ENCODE measurements around the gene TASOR.

GRCh38 chr3:56645407-56645806 lies 37.7 kb downstream of the TASOR start:
- TF ChIP-seq CTCF (IDR thresholded peaks at IDR 0.05; ENCODE audit: low read depth, low read length, poor library complexity, severe bottlenecking) (no peak), EZH2phosphoT487 (IDR thresholded peaks at IDR 0.05; ENCODE audit: borderline replicate concordance, low read length) (no peak)

Measured in DOHH2 (cell line).